Neural progenitor cell (in vitro differentiated cells): ENCODE data around the gene KCNMA1.

ENCODE experiments used
- EZH2 ChIP-seq: fragments of 200-600 bp; sonication (generic); IDR thresholded peaks from 2 replicates; pipeline ENCODE4 v1.6.1; 2017; ENCODE audit warnings: antibody characterized with exemption, mild to moderate bottlenecking, moderate library complexity
- TF ChIP-seq, protein P1 (sequence below): fragments of 200-600 bp; sonication (generic); IDR thresholded peaks from 2 replicates; pipeline ENCODE4 v1.5.1; 2017; ENCODE audit warnings: antibody characterized with exemption, mild to moderate bottlenecking

DNA sequence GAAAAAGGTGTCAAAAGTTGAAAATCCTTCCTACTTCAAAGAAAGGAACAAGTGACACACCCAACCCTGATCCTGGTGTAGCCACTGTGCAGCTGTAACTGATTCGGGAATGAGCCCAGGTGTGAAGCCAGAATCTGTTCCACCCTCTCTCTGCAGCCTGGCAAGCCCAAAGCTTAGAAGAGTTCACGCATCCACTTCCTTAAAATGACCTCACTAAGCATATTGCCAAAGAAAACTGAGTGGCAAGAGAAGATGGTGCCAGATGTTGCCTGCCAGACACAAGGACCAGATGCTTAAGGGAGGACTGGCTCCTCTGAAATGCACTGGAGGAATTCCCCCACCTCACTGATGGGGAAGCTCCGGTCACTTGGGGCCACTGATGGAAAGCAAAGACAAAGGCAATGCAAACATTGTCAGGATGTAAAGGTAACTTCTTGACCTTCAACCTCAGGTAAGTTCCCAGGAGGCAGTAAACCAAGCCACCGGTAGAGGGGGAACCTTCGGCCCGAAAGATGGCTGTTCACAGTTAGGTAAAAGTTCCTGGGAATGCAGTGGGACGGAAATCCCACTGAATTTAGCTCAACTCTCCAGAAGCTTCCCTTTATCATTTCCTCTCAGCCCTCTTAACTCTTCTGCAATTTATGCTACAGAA lies 554.9 kb downstream of the KCNMA1 start:
- TF ChIP-seq, protein P1, sequence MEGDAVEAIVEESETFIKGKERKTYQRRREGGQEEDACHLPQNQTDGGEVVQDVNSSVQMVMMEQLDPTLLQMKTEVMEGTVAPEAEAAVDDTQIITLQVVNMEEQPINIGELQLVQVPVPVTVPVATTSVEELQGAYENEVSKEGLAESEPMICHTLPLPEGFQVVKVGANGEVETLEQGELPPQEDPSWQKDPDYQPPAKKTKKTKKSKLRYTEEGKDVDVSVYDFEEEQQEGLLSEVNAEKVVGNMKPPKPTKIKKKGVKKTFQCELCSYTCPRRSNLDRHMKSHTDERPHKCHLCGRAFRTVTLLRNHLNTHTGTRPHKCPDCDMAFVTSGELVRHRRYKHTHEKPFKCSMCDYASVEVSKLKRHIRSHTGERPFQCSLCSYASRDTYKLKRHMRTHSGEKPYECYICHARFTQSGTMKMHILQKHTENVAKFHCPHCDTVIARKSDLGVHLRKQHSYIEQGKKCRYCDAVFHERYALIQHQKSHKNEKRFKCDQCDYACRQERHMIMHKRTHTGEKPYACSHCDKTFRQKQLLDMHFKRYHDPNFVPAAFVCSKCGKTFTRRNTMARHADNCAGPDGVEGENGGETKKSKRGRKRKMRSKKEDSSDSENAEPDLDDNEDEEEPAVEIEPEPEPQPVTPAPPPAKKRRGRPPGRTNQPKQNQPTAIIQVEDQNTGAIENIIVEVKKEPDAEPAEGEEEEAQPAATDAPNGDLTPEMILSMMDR, result peak; percentile 52
- no peak for TF ChIP-seq EZH2
